Measurements from ENCODE around the gene TP53I3.
"Not testable (repeated sequence)": the region's sequence is repeated elsewhere in the genome, so short reads cannot be mapped to it uniquely, and the experiment has no call there.

The TP53I3 gene

GRCh38 chr2:24100732-24101131, 16.1 kb upstream of the TP53I3 start:
- DNase-seq: not testable (repeated sequence)

GRCh38 chr2:24095171-24095677, 10.6 kb upstream of the TP53I3 start:
- not testable (repeated sequence) for DNase-seq

GRCh38 chr2:24093270-24093669, 8.6 kb upstream of the TP53I3 start:
- not testable (repeated sequence) for DNase-seq

DNA sequence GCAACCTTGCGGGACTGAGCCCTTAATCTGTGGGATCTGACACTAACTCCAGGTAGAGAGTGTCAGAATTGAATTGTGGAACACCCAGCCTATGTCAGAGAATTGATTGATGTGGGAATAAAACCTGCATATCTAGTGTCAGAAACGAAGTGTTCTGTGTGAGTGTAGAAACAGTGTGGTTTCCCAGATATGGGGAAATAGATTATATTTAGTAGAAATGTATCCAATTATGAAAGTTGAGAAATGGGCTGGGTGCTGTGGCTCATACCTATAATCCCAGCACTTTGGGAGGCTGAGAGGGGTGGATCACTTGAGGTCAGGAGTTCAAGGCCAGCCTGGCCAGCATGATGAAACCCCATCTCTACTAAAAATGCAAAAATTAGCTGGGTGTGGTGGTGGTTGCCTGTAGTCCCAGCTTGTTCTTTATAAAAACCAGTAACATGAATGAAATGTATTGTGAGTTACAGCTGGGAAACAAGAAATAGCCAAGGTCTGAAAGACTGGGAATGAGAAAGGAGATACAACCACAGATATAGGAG, 4.3 kb upstream of the TP53I3 start:
- no peak for DNase-seq

- DNase-seq: no peak
Measured at GRCh38 chr2:24087032-24087431, 2.4 kb upstream of the TP53I3 start.

DNA sequence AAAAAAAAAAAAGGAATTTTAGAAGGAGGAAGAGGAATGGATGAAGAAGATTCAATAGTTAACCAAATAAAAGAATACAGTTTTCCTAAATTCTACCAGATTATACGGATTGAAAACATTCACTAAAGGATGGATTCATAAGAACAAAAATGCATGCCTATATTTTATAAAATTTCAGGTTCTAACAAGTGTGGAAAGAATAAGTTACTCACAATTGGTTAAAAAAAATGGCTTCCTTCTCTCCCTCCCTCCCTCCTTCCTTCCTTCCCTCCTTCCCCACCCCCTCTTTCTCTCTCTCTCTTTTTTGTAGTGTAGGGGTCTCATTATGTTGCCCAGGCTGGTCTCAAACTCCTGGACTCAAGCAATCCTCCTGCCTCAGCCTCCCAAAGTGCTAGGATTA, 1.6 kb upstream of the TP53I3 start:
- no peak for DNase-seq

DNA sequence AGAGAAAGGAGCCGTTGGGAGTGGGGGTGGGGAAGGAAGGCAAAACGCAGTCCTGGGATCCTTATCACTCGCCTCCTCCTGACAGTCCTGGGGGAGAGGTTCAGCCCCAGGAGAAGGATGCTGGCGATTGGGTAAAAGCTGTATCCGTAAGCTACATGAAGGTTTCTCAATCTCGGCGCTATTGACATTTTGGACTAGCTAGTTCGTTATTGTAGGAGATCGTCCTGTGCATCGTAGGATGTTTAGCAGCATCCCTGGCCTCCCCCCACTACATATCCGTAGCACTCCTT, 511 bp upstream of the TP53I3 start:
- peak in 1 of 56 donors; percentile 6 for DNase-seq

GRCh38 chr2:24083567-24084385, 858 bp downstream of the TP53I3 start:
- DNase-seq: peak in 13 of 56 donors; percentile 22 to 70 (median 46)

- DNase-seq: no peak
Measured at GRCh38 chr2:24082787-24083566, 1.7 kb downstream of the TP53I3 start.

DNA sequence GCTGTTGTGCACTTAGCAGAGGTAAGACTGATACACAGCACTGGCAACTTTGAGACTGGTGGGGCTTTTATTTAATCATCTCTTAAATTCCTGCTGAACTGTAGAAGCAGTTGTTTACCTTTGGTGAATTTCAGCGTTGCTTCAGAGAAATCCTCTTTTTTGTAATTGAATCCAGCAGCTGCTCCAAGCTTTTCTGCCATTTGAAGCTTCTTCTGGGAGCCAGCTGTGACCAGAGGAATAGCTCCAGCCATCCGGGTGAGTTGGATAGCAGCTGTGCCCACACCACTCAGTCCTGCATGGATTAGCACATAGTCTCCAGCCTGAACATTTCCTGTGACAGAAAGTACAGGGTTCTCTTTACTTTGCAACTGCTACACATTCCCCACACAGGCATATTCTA, 3.9 kb downstream of the TP53I3 start:
- DNase-seq: no peak

DNA sequence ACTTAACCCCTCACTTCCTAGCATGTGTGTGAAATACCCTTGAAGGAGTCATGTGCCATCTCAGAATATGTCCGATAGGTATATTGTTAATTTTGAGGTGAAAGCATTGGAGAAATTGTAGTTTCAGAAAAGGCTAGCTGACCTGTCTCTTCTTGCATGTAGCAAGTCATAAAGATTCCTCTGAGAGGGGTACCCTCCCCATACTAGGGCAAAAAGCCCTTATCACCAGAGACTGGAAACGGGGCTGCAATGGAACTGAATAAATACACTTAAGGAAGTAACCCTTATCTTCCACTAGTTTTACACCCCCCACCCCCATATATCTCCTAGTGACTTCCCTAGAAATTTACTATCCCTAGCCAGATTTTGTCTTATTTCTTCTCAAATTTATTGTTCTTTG, 6.8 kb downstream of the TP53I3 start:
- no peak for DNase-seq

DNA sequence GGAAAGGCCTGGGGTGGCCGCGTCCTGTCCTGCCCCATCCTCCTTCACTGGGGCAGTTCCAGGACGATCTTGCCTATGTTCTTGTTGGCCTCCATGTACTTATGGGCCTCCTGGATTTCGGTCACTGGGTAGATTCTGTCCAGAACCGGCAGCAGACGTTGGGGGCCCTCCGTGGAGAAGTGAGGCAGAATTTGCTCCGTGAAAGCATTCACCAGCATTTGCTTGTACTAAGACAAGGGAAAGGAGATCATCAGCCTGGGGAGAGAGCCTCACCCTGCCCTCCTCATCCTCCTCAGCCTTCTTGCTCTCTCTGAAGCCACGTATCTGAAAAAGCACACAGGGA, 7.1 kb downstream of the TP53I3 start:
- peak in 7 of 56 donors; percentile 15 to 51 (median 41) for DNase-seq

- DNase-seq: peak in 30 of 56 donors; percentile 9 to 59 (median 36)
Measured at GRCh38 chr2:24076849-24077534, 7.6 kb downstream of the TP53I3 start.

GRCh38 chr2:24075915-24076848, 8.5 kb downstream of the TP53I3 start, which contains the start of gene SF3B6:
TSS of gene SF3B6 (minus strand) at chr2:24076326. CDS start at chr2:24076229, 97 bp downstream.
- peak; percentile 62 to 100 (median 94) for DNase-seq

DNA sequence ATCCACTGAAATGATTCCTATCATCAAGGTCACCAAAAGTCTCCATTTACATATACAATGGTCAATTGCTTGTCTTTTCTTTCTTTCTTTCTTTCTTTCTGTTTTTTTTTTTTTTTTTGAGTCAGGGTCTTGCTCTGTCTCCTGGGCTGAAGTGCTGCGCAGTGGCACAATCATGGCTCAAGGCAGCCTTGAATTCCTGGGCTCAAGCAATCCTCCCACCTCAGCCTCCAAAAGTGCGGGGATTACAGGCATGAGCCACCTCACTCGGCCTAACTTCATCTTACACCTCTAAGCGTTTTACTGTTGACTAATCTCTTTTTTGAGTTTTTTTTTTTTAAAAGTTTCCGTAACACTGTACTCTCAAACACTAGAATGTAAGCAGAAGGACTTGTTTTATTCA, 9.4 kb downstream of the TP53I3 start:
- no peak for DNase-seq

- no peak for DNase-seq
Measured at GRCh38 chr2:24073816-24074215, 10.8 kb downstream of the TP53I3 start.

GRCh38 chr2:24072259-24072658, 12.4 kb downstream of the TP53I3 start:
- DNase-seq: no peak

- no peak for DNase-seq
Measured at GRCh38 chr2:24065341-24065740, 19.3 kb downstream of the TP53I3 start.

DNA sequence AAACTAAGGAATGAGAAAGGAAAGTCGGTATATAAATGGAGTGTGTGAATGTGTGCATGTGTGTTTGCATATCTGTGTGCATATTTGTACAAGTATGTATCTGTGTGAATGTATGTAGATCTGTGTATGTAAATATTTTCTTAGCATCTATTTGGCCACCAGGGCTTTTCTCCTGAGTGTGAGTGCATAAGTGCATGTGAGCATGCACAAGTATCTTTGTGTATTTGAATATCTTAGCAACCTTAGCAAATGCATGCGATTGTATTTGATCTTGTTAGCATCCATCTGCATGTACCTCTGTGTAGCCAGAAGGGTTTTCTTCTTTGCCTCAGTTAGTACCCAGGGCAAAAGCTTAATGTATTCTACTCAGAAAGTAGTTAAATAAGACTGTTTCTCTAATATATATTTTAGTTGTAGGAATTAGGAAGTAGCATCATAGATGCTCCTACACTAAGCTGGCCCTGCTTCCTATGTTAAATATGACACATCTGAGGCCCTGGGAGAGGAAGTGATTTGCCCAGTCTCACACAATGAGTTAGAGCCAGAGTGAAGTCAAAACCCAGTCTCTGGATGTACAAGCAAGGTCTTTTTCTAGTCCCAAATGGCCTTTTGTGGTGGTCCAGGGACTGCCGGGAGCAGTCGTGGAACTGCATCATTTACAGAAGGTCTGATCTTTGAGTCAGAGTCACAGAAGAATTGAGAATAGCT, 25.9 kb downstream of the TP53I3 start:
- DNase-seq: no peak

DNA sequence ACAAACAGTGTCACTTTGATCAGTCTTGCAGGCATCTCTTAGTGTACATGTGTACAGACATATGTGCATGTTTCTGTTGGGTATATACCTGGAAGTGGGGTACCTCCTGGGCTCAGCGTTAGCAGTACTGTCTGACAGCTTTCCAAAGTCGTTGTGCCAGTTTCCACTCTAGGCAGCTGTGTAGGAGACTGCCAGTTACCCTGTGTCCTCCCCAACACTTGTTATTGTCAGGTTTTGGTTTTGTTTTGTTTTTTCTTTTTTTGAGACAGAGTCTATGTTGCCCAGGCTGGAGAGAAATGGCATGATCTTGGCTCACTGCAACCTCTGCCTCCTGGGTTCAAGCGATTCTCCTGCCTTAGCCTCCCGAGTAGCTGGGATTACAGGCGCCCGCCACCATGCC, 28.9 kb downstream of the TP53I3 start:
- DNase-seq: no peak
